ENCODE data around the gene RPP38.

GRCh38 chr10:15052121-15052520 is 45.0 kb upstream of the RPP38 start:
- TF ChIP-seq CTCF (IDR thresholded peaks at IDR 0.05; ENCODE audit: low read depth, low read length, missing input control) = no peak
- no peak for TF ChIP-seq REST (IDR thresholded peaks at IDR 0.05)
- TF ChIP-seq TAF1 (conservative IDR thresholded peaks at IDR 0.05) = no peak
- no peak for TF ChIP-seq MAX (IDR thresholded peaks at IDR 0.05)
- TF ChIP-seq ZBTB33 (IDR thresholded peaks at IDR 0.05) = no peak
- no peak for TF ChIP-seq JUND (IDR thresholded peaks at IDR 0.05)

Measured in liver (tissue), 3 donors.